SK-N-SH treated with all-trans-retinoic acid at 6 μM for 48 hours (cell line): Measurements from ENCODE around the gene TCEA2.

Experiments
- ATAC-seq: fragments of 200-7000 bp; cut with Tn5 transposase; 3 replicates; pipeline ENCODE4 v1.9.1; 2020; ENCODE audit warnings: mild to moderate bottlenecking, moderate library complexity
- ARNTL ChIP-seq: fragments of 450-650 bp; formaldehyde crosslinking; IDR thresholded peaks from 2 replicates; pipeline ENCODE4 v1.5.0; 2020; ENCODE audit warnings: low read depth, mild to moderate bottlenecking, moderate library complexity, borderline replicate concordance
- BACH2 ChIP-seq: fragments of 250-450 bp; sonication (Bioruptor Pico); IDR thresholded peaks from 2 replicates; pipeline ENCODE4 v1.9.0; 2021; ENCODE audit warnings: mild to moderate bottlenecking, borderline replicate concordance
- CREB5 ChIP-seq: fragments of 250-450 bp; sonication (Bioruptor Pico); IDR thresholded peaks from 2 replicates; pipeline ENCODE4 v1.5.1; 2020; ENCODE audit warnings: low read depth, mild to moderate bottlenecking, moderate library complexity
- CSDC2 ChIP-seq: fragments of 250-450 bp; sonication (Bioruptor Pico); IDR thresholded peaks from 2 replicates; pipeline ENCODE4 v1.5.0; 2020; ENCODE audit warnings: mild to moderate bottlenecking, moderate library complexity
- ESRRG ChIP-seq: fragments of 250-450 bp; sonication (Bioruptor Pico); IDR thresholded peaks from 2 replicates; pipeline ENCODE4 v1.6.1; 2021; ENCODE audit warnings: mild to moderate bottlenecking
- GLIS3 ChIP-seq: fragments of 250-450 bp; sonication (Bioruptor Pico); IDR thresholded peaks from 2 replicates; pipeline ENCODE4 v1.5.0; 2020; ENCODE audit warnings: mild to moderate bottlenecking, moderate library complexity
- ISL1 ChIP-seq: fragments of 250-450 bp; sonication (Bioruptor Pico); IDR thresholded peaks from 2 replicates; pipeline ENCODE4 v2.1.2; 2022; ENCODE audit warnings: mild to moderate bottlenecking, moderate library complexity
- OSR1 ChIP-seq: fragments of 250-450 bp; sonication (Bioruptor Pico); IDR thresholded peaks from 2 replicates; pipeline ENCODE4 v1.8.0; 2022; ENCODE audit warnings: moderate library complexity, mild to moderate bottlenecking, inconsistent platforms
- RARB ChIP-seq: fragments of 250-450 bp; sonication (Bioruptor Pico); IDR thresholded peaks from 2 replicates; pipeline ENCODE4 v1.8.0; 2021; ENCODE audit warnings: mild to moderate bottlenecking, moderate library complexity
- TCF4 ChIP-seq: fragments of 250-450 bp; sonication (Bioruptor Pico); IDR thresholded peaks from 2 replicates; pipeline ENCODE4 v1.8.0; 2021; ENCODE audit warnings: mild to moderate bottlenecking, moderate library complexity, borderline replicate concordance
- TOX ChIP-seq: fragments of 250-450 bp; sonication (Bioruptor Pico); IDR thresholded peaks from 2 replicates; pipeline ENCODE4 v1.8.0; 2021; ENCODE audit warnings: mild to moderate bottlenecking, moderate library complexity, borderline replicate concordance
- TSHZ2 ChIP-seq: fragments of 250-450 bp; sonication (Bioruptor Pico); IDR thresholded peaks from 2 replicates; pipeline ENCODE4 v1.5.0; 2020; ENCODE audit warnings: mild to moderate bottlenecking, moderate library complexity
- ZC3H10 ChIP-seq: fragments of 250-450 bp; sonication (Bioruptor Pico); IDR thresholded peaks from 2 replicates; pipeline ENCODE4 v1.5.1; 2021; ENCODE audit warnings: mild to moderate bottlenecking, moderate library complexity
- ZFP30 ChIP-seq: fragments of 450-650 bp; formaldehyde crosslinking; IDR thresholded peaks from 2 replicates; pipeline ENCODE4 v1.5.0; 2022; ENCODE audit warnings: mild to moderate bottlenecking, moderate library complexity
- ZNF565 ChIP-seq: fragments of 450-650 bp; formaldehyde crosslinking; conservative IDR thresholded peaks from 2 replicates; pipeline ENCODE4 v1.5.0; 2020; ENCODE audit warnings: low read depth, mild to moderate bottlenecking, moderate library complexity
- ZNF70 ChIP-seq: fragments of 450-650 bp; formaldehyde crosslinking; IDR thresholded peaks from 2 replicates; pipeline ENCODE4 v1.5.0; 2020; ENCODE audit warnings: mild to moderate bottlenecking, moderate library complexity
- ZNF8 ChIP-seq: fragments of 450-650 bp; formaldehyde crosslinking; IDR thresholded peaks from 2 replicates; pipeline ENCODE4 v1.5.0; 2020; ENCODE audit warnings: mild to moderate bottlenecking, moderate library complexity
- TF ChIP-seq, protein P1 (sequence below): fragments of 250-450 bp; sonication (Bioruptor Pico); IDR thresholded peaks from 2 replicates; pipeline ENCODE4 v1.8.0; 2020; ENCODE audit warnings: mild to moderate bottlenecking, moderate library complexity, borderline replicate concordance

TCEA2 gene

GRCh38 chr20:64077094-64077493 lies 14.1 kb downstream of the TCEA2 start (continued):
- TF ChIP-seq ZFP30 (CRISPR knock-in tag) = no peak
- no peak for TF ChIP-seq RARB (CRISPR knock-in tag)
- no peak for TF ChIP-seq ZNF8 (CRISPR knock-in tag)

DNA sequence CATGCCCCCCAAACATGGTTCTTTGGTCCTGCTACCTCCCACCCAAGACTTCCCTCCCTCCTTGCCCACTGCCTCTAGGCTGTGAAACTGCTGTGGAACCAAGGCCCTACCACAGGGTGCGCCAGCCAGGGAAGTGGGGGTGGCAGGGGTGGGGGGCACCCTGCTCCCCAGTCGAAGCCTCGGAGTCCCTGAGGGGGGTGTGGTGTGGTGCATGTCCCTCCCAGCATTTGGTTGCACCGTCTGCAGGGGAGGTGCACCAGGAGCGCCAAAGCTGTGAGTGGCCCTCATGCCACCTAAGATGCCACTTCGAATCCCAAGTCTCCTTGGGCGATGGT lies 14.5 kb downstream of the TCEA2 start:
- ATAC-seq = no peak
- TF ChIP-seq TSHZ2 (no peak), RARB (CRISPR knock-in tag) (no peak), BACH2 (CRISPR knock-in tag) (no peak), TCF4 (CRISPR knock-in tag) (no peak), ZC3H10 (no peak), CREB5 (no peak), ZNF565 (CRISPR knock-in tag) (no peak), ZNF70 (CRISPR knock-in tag) (no peak), ARNTL (CRISPR knock-in tag) (no peak), CSDC2 (no peak), GLIS3 (CRISPR knock-in tag) (no peak)
- TF ChIP-seq, protein P1, sequence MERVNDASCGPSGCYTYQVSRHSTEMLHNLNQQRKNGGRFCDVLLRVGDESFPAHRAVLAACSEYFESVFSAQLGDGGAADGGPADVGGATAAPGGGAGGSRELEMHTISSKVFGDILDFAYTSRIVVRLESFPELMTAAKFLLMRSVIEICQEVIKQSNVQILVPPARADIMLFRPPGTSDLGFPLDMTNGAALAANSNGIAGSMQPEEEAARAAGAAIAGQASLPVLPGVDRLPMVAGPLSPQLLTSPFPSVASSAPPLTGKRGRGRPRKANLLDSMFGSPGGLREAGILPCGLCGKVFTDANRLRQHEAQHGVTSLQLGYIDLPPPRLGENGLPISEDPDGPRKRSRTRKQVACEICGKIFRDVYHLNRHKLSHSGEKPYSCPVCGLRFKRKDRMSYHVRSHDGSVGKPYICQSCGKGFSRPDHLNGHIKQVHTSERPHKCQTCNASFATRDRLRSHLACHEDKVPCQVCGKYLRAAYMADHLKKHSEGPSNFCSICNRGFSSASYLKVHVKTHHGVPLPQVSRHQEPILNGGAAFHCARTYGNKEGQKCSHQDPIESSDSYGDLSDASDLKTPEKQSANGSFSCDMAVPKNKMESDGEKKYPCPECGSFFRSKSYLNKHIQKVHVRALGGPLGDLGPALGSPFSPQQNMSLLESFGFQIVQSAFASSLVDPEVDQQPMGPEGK (CRISPR knock-in tag) = no peak

- ATAC-seq = no peak
- TF ChIP-seq ZFP30 (CRISPR knock-in tag) (no peak), ESRRG (no peak), TSHZ2 (no peak), ARNTL (CRISPR knock-in tag) (no peak), GLIS3 (CRISPR knock-in tag) (no peak), ISL1 (CRISPR knock-in tag) (no peak), TOX (CRISPR knock-in tag) (no peak), ZNF8 (CRISPR knock-in tag) (no peak), BACH2 (CRISPR knock-in tag) (no peak), CSDC2 (no peak), ZC3H10 (no peak), CREB5 (no peak), OSR1 (no peak)
- TF ChIP-seq, protein P1 (CRISPR knock-in tag) = no peak
- TF ChIP-seq, all 23 proteins: peak for 0
Observed at GRCh38 chr20:64077876-64078551, 15.0 kb downstream of the TCEA2 start.
